GM18861 (cell line): Measurements from ENCODE around the gene GNG7.
"Not testable (repeated sequence)": the region's sequence is repeated elsewhere in the genome, so short reads cannot be mapped to it uniquely, and the experiment has no call there.

Experiments
- ATAC-seq: cut with Tn5 transposase; IDR thresholded peaks from one replicate; pipeline ENCODE4 v1.9.1; 2021; ENCODE audit not compliant: unreplicated experiment

The GNG7 gene

GRCh38 chr19:2606774-2607173, 95.7 kb downstream of the GNG7 start:
- not testable (repeated sequence) for ATAC-seq

GRCh38 chr19:2605889-2606288, 96.6 kb downstream of the GNG7 start:
- ATAC-seq = not testable (repeated sequence)

GRCh38 chr19:2604747-2605329, 97.7 kb downstream of the GNG7 start:
- no peak for ATAC-seq

GRCh38 chr19:2603334-2603733, 99.2 kb downstream of the GNG7 start:
- ATAC-seq = no peak

- ATAC-seq = no peak
Observed at GRCh38 chr19:2602391-2603181, 99.9 kb downstream of the GNG7 start.

GRCh38 chr19:2600914-2601870, 101.3 kb downstream of the GNG7 start:
- ATAC-seq = no peak

GRCh38 chr19:2594319-2594718, 108.2 kb downstream of the GNG7 start:
- no peak for ATAC-seq

- no peak for ATAC-seq
Observed at GRCh38 chr19:2592824-2593223, 109.7 kb downstream of the GNG7 start.

- ATAC-seq = no peak
Observed at GRCh38 chr19:2591537-2592291, 110.8 kb downstream of the GNG7 start.

GRCh38 chr19:2590630-2591399, 111.7 kb downstream of the GNG7 start:
- ATAC-seq = no peak

GRCh38 chr19:2589441-2589840, 113.1 kb downstream of the GNG7 start:
- no peak for ATAC-seq

- no peak for ATAC-seq
Observed at GRCh38 chr19:2588081-2588777, 114.3 kb downstream of the GNG7 start.

- no peak for ATAC-seq
Observed at GRCh38 chr19:2587001-2587719, 115.3 kb downstream of the GNG7 start.

- no peak for ATAC-seq
Observed at GRCh38 chr19:2586196-2586595, 116.3 kb downstream of the GNG7 start.

GRCh38 chr19:2584002-2584401, 118.5 kb downstream of the GNG7 start:
- ATAC-seq = no peak

GRCh38 chr19:2582984-2583956, 119.2 kb downstream of the GNG7 start:
- no peak for ATAC-seq

GRCh38 chr19:2580396-2580795, 122.1 kb downstream of the GNG7 start:
- ATAC-seq = not testable (repeated sequence)
